ENCODE results near the gene JAKMIP3. TPM values are rescaled to one million over a fixed set of nuclear protein-coding genes. Genes with fewer than 3 reads are reported as not detected.

JAKMIP3 gene
- total RNA-seq, 4 donors from 2014 or later: 0.24 to 0.67 (median 0.51) TPM

DNA sequence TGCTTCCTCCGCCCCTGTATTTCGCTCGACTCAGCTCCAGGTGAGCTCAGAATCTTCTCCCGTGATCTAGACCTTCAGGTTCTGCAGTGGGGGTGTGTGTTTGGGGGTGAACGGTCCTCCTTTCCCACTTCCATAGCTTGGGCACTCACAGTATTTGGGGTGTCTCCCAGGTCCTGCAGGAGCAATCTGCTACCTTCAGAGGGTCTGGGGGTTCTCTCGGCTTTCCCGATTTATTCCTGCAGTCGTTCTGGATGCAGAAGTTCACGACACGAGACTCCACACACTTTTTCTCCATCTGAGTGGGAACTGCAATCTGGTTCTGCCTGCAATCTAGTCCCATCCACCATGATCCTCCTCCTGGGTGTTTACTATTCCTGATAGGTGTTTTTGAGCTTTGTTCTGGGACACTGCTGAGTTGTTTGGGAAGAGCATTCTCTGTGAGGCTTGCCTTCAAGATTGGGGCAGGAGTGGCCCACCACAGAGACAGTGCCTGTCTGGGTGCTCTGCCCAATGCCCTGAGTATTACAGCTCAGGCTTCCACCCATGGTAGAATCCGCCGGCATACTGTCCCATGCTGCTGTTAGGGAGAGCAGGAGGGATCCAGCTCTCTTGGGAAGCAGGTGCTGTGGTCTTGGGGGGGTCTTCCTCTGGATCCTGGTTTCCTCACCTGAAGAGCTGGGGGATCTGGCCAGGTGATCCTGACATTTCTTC lies 29.8 kb downstream of the JAKMIP3 start:
- peak overlapping the region in 1 of 4 donors; percentile 65 for H3K27ac ChIP-seq
- TF ChIP-seq, protein P1, sequence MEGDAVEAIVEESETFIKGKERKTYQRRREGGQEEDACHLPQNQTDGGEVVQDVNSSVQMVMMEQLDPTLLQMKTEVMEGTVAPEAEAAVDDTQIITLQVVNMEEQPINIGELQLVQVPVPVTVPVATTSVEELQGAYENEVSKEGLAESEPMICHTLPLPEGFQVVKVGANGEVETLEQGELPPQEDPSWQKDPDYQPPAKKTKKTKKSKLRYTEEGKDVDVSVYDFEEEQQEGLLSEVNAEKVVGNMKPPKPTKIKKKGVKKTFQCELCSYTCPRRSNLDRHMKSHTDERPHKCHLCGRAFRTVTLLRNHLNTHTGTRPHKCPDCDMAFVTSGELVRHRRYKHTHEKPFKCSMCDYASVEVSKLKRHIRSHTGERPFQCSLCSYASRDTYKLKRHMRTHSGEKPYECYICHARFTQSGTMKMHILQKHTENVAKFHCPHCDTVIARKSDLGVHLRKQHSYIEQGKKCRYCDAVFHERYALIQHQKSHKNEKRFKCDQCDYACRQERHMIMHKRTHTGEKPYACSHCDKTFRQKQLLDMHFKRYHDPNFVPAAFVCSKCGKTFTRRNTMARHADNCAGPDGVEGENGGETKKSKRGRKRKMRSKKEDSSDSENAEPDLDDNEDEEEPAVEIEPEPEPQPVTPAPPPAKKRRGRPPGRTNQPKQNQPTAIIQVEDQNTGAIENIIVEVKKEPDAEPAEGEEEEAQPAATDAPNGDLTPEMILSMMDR (IDR thresholded peaks at IDR 0.05 in 4 of 5, conservative IDR thresholded peaks at IDR 0.05 in 1 of 5): no peak
- TF ChIP-seq POLR2A (IDR thresholded peaks at IDR 0.05): no peak
- peak; percentile 13 to 18 for ATAC-seq

DNA sequence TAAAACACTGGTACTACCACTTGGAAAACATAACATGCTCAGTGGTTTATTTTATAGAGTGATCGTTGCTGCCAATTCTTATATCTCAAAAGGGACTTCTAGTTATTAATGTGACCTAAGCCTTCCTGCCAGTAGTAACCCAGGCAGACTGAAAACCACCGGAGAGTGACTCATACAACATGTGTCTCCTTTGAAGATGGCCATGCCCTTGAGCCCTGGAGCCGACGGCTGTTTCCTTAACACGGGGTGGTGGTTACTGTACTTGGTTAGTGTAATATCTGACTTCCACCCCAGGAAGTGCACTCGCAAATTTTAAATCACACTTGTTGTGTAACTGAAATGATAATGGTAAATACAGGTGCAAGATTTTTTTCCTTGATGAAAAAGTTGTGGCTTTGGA lies 30.5 kb downstream of the JAKMIP3 start:
- TF ChIP-seq, protein P1 (IDR thresholded peaks at IDR 0.05 in 4 of 5, conservative IDR thresholded peaks at IDR 0.05 in 1 of 5): no peak
- no peak for TF ChIP-seq POLR2A (IDR thresholded peaks at IDR 0.05)
- no peak overlapping the region for H3K4me3 ChIP-seq
- no peaks in the 10 kb centered on the region for H3K9me3 ChIP-seq
- H3K27ac ChIP-seq: peak overlapping the region in 1 of 4 donors; percentile 65
- ATAC-seq (peak; percentile 99), DNase-seq (peak; percentile 48 to 53)
- in situ Hi-C loops (cut with MboI; ENCODE audit: low sequenced_read_pairs in 4 of 4) (no loop called here), intact Hi-C loops (cut with DNase I; ENCODE audit: low total_unique reads) (no loop called here)
- no peaks in the 10 kb centered on the region for H3K27me3 ChIP-seq
- peaks cover 4 to 11% of the 10 kb centered on the region in 2 donors for H3K4me1 ChIP-seq
- no peaks in the 10 kb centered on the region for H3K36me3 ChIP-seq

More for the DNA sequence above, 29.8 kb downstream of the JAKMIP3 start:
- intact Hi-C loops (cut with DNase I; ENCODE audit: low total_unique reads): no loop called here
- in situ Hi-C loops (cut with MboI; ENCODE audit: low sequenced_read_pairs in 4 of 4): no loop called here
- H3K9me3 ChIP-seq: no peaks in the 10 kb centered on the region
- no peak overlapping the region for H3K4me3 ChIP-seq
- no peak for DNase-seq
- H3K4me1 ChIP-seq: peaks cover 4 to 11% of the 10 kb centered on the region in 2 donors
- no peaks in the 10 kb centered on the region for H3K27me3 ChIP-seq
- H3K36me3 ChIP-seq: no peaks in the 10 kb centered on the region

DNA sequence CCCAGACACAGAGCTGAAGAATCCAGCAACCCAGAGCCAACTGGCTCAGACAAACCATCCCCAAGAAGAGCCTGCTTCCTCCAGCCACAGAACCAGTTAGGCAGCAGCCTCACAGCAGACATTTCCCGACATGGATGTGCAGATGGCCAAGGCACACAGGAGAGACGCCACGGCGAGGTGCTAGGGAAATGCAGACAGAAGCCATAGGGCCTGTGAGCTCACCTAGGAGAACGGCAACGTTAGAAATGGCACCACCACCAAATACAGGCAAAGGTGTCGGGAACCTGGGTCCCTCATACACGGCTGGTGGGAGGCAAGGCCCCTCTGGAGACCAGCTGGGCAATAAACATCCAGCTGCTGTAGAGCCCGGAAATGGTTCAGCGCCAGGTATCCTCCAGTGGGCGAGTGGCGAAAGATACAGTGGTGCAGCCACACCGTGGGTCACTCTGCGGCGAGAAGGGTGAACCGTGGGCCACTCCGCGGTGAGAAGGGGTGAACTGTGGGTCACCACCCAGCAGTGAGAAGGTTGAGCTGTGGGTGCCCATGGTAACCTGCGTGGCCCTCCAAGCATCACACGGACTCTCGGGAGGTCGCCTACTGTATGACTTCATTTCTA lies 31.2 kb downstream of the JAKMIP3 start:
- Histone ChIP-seq H3K4me1 (peaks cover 4 to 11% of the 10 kb centered on the region in 2 donors), H3K4me3 (no peak overlapping the region), H3K27me3 (no peaks in the 10 kb centered on the region), H3K36me3 (no peaks in the 10 kb centered on the region), H3K9me3 (no peaks in the 10 kb centered on the region), H3K27ac (no peak overlapping the region)
- intact Hi-C loops (cut with DNase I; ENCODE audit: low total_unique reads) (no loop called here), in situ Hi-C loops (cut with MboI; ENCODE audit: low sequenced_read_pairs in 4 of 4) (no loop called here)
- ATAC-seq: no peak
- TF ChIP-seq, protein P1 (IDR thresholded peaks at IDR 0.05 in 4 of 5, conservative IDR thresholded peaks at IDR 0.05 in 1 of 5): no peak
- TF ChIP-seq POLR2A (IDR thresholded peaks at IDR 0.05): no peak
- DNase-seq: no peak

DNA sequence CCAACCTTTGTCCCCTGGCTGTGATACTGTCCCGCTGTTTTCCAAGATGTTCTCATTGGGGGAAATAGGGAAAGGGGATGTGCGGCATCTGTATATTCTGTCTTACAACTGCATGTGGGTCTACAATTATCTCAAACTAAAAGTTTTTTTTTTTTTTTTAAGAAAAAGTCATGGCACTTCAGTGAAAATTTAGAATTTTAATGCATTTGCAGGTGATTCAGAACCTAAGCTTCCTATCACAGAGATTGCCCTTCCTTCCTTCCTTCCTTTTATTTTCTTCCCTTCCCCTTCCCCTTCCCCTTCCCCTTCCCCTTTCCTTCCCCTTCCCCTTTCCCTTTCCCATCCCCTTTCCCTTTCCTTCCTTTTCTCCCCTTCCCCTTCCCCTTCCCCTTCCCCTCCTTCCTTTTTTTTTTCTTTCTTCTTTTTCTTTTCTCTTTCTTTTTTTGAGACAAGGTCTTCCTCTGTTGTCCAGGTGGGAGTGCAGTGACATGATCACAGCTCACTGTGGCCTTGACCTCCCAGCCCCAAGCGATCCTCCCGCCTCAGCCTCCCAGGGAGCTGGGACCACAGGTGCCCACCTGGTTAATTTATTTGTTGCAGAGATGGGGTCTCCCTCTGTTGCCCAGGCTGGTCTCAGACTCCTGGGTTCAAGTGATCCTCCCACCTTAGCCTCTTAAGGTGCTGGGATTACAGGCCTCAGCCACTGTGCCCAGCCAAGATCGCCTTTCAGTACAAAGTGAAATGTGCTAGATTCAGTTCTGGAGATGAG lies 32.0 kb downstream of the JAKMIP3 start:
- Histone ChIP-seq H3K27me3 (no peaks in the 10 kb centered on the region), H3K9me3 (no peaks in the 10 kb centered on the region), H3K36me3 (no peaks in the 10 kb centered on the region), H3K27ac (no peak overlapping the region), H3K4me1 (peaks cover 4 to 11% of the 10 kb centered on the region in 2 donors), H3K4me3 (no peak overlapping the region)
- intact Hi-C loops (cut with DNase I; ENCODE audit: low total_unique reads) (no loop called here), in situ Hi-C loops (cut with MboI; ENCODE audit: low sequenced_read_pairs in 4 of 4) (no loop called here)
- TF ChIP-seq POLR2A (IDR thresholded peaks at IDR 0.05): no peak
- TF ChIP-seq, protein P1 (IDR thresholded peaks at IDR 0.05 in 4 of 5, conservative IDR thresholded peaks at IDR 0.05 in 1 of 5): no peak
- DNase-seq (no peak), ATAC-seq (no peak)
